Body of pancreas (tissue), 4 donors: ENCODE data around the gene TCTN2.

Experiments used
- POLR2A ChIP-seq, 3 donors: fragments of 450-650 bp; IDR thresholded peaks; one replicate each; pipeline ENCODE4 v1.6.1; 2016; ENCODE audit warnings: antibody characterized with exemption in 3 of 3, mild to moderate bottlenecking in 2 of 3
- TF ChIP-seq, protein P1 (sequence below), 7 experiments: fragments of 450-650 bp in 4 of 7; fragments of 200-600 bp in 3 of 7; sonication (generic) in 3 of 7; IDR thresholded peaks; one replicate each; pipeline ENCODE4 v1.5.1; 2016 to 2019; ENCODE audit warnings: antibody characterized with exemption in 7 of 7

DNA sequence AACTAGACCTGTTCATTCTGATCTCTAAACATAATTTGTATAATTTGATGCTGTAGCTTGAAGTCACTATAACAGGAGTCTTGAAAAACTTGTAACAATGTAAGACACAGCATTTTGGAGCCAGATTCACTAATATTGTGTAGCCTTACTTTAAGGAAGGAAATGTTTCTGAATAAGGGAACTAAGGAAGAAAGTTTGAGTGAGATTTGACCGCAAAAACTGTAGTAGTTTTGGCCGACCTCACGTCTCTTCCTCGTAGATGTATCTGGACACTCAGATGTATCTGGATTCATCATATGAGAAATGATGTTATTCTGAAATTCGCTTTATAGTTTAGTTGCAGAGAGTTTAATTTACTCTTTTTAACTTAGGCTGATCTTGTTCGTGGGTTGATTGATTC lies 77.2 kb downstream of the TCTN2 start:
- TF ChIP-seq, protein P1, sequence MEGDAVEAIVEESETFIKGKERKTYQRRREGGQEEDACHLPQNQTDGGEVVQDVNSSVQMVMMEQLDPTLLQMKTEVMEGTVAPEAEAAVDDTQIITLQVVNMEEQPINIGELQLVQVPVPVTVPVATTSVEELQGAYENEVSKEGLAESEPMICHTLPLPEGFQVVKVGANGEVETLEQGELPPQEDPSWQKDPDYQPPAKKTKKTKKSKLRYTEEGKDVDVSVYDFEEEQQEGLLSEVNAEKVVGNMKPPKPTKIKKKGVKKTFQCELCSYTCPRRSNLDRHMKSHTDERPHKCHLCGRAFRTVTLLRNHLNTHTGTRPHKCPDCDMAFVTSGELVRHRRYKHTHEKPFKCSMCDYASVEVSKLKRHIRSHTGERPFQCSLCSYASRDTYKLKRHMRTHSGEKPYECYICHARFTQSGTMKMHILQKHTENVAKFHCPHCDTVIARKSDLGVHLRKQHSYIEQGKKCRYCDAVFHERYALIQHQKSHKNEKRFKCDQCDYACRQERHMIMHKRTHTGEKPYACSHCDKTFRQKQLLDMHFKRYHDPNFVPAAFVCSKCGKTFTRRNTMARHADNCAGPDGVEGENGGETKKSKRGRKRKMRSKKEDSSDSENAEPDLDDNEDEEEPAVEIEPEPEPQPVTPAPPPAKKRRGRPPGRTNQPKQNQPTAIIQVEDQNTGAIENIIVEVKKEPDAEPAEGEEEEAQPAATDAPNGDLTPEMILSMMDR (IDR thresholded peaks at IDR 0.05) = no peak
- TF ChIP-seq POLR2A (IDR thresholded peaks at IDR 0.05) = no peak
